Prostate gland (tissue), 2 donors: ENCODE measurements around the gene C1QTNF9.

Experiments used
- POLR2A ChIP-seq: fragments of 450-650 bp; IDR thresholded peaks from one replicate; pipeline ENCODE4 v1.6.1; 2016; ENCODE audit warnings: antibody characterized with exemption, mild to moderate bottlenecking
- TF ChIP-seq, protein P1 (sequence below), 4 experiments: fragments of 200-600 bp in 2 of 4; fragments of 450-650 bp in 2 of 4; sonication (generic) in 2 of 4; IDR thresholded peaks; 1 replicate in 3 of 4; 2 replicates in 1 of 4; pipeline ENCODE4 v1.5.1; 2016 to 2019; ENCODE audit warnings: antibody characterized with exemption in 4 of 4, mild to moderate bottlenecking in 2 of 4, moderate library complexity in 2 of 4

DNA sequence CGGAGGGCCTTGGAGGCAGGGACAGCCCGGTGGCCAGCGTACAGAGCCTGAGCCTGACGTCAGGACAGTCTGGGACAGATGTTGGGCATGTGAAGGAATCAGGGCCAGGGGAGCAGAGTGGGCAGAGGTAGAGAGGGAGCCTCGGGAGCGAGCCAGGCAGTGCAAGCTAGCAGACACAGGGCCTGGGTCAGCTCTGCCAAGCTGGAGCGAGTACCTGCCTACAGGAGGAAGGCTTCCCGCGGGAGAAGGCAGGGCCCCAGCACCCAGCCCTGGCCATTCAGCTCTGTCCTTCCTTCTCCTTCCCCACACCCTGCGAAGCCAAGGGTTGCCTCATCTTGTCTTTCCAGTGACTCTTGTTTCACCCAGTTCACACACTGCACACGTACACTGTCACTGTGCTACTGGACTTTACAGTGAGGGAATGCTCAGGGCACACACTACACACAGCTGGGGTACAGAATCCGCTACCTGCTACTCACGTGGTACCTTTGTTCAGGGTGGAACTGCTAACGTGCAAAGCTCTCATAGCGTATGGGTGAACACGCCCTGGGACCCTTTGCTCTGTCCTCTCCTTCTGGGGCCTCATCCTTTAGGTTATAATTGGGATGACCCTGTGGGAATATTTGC, 9.8 kb upstream of the C1QTNF9 start:
- TF ChIP-seq, protein P1, sequence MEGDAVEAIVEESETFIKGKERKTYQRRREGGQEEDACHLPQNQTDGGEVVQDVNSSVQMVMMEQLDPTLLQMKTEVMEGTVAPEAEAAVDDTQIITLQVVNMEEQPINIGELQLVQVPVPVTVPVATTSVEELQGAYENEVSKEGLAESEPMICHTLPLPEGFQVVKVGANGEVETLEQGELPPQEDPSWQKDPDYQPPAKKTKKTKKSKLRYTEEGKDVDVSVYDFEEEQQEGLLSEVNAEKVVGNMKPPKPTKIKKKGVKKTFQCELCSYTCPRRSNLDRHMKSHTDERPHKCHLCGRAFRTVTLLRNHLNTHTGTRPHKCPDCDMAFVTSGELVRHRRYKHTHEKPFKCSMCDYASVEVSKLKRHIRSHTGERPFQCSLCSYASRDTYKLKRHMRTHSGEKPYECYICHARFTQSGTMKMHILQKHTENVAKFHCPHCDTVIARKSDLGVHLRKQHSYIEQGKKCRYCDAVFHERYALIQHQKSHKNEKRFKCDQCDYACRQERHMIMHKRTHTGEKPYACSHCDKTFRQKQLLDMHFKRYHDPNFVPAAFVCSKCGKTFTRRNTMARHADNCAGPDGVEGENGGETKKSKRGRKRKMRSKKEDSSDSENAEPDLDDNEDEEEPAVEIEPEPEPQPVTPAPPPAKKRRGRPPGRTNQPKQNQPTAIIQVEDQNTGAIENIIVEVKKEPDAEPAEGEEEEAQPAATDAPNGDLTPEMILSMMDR (IDR thresholded peaks at IDR 0.05), result no peak
- no peak for TF ChIP-seq POLR2A
